ENCODE results near the gene DMXL1.

- TF ChIP-seq EZH2 (optimal IDR thresholded peaks at IDR 0.05; ENCODE audit: low read depth, low read length) (no peak), CTCF (IDR thresholded peaks at IDR 0.05; ENCODE audit: low read length) (no peak), EZH2phosphoT487 (IDR thresholded peaks at IDR 0.05; ENCODE audit: low read length) (no peak)
Observed at GRCh38 chr5:119187776-119188529, 117.1 kb downstream of the DMXL1 start.
